GM12864 (cell line): Measurements from ENCODE around the gene BRWD1.

Experiments used
- DNase-seq: peaks from one replicate; pipeline ENCODE4 v3.0.0-alpha.2; 2011; ENCODE audit warnings: low read depth
- H3K4me3 ChIP-seq: 2 replicates; pipeline ENCODE4 v1.5.1; 2011; ENCODE audit warnings: mild to moderate bottlenecking, low read depth, low read length, control low read depth
- CTCF ChIP-seq: IDR thresholded peaks from 2 replicates; pipeline ENCODE4 v1.5.1; 2011; ENCODE audit warnings: low read depth, mild to moderate bottlenecking, moderate library complexity, low read length, control low read depth, inconsistent platforms; ENCODE audit errors: missing control alignments

The BRWD1 gene

GRCh38 chr21:39318091-39318959, 4.9 kb upstream of the BRWD1 start:
- no peak for DNase-seq
- no peak for TF ChIP-seq CTCF
- no peak overlapping the region for H3K4me3 ChIP-seq

- no peak overlapping the region for H3K4me3 ChIP-seq
- no peak for TF ChIP-seq CTCF
- DNase-seq = no peak
Observed at GRCh38 chr21:39317134-39318090, 4.0 kb upstream of the BRWD1 start.

GRCh38 chr21:39316729-39317128, 3.3 kb upstream of the BRWD1 start:
- no peak for TF ChIP-seq CTCF
- no peak for DNase-seq
- no peak overlapping the region for H3K4me3 ChIP-seq

GRCh38 chr21:39315603-39316445, 2.4 kb upstream of the BRWD1 start:
- TF ChIP-seq CTCF = no peak
- DNase-seq = no peak
- no peak overlapping the region for H3K4me3 ChIP-seq

GRCh38 chr21:39314143-39315027, 953 bp upstream of the BRWD1 start:
- peak overlapping the region; percentile 82 for H3K4me3 ChIP-seq
- no peak for TF ChIP-seq CTCF
- DNase-seq = peak; percentile 34
